ENCODE data around the gene LAMA2. TPM values are rescaled to one million over a fixed set of nuclear protein-coding genes. Genes with fewer than 3 reads are reported as not detected.

LAMA2 gene
- total RNA-seq, 1 donor from 2014 or later = 0.23 TPM

- DNase-seq (ENCODE audit: low spot score) = no peak
- Mint-ChIP-seq H3K9me3 (no peaks in the 10 kb centered on the region), H3K27ac (no peak overlapping the region), H3K4me1 (ENCODE audit: low read depth) (no peaks in the 10 kb centered on the region), H3K27me3 (ENCODE audit: low read depth) (no peaks in the 10 kb centered on the region), H3K4me3 (ENCODE audit: low read depth) (no peak overlapping the region), H3K36me3 (ENCODE audit: low read depth) (no peaks in the 10 kb centered on the region)
- intact Hi-C loops (cut with micrococcal nuclease) = no loop called here
These were observed 108.0 kb downstream of the LAMA2 start for GRCh38 chr6:128990915-128991314.

GRCh38 chr6:128993166-128993565 is 110.2 kb downstream of the LAMA2 start:
- no peak for DNase-seq (ENCODE audit: low spot score)
- no peaks in the 10 kb centered on the region for H3K27me3 Mint-ChIP-seq (ENCODE audit: low read depth)
- intact Hi-C loops (cut with micrococcal nuclease) = no loop called here
- no peaks in the 10 kb centered on the region for H3K9me3 Mint-ChIP-seq
- H3K27ac Mint-ChIP-seq = no peak overlapping the region
- no peak overlapping the region for H3K4me3 Mint-ChIP-seq (ENCODE audit: low read depth)
- no peaks in the 10 kb centered on the region for H3K4me1 Mint-ChIP-seq (ENCODE audit: low read depth)
- H3K36me3 Mint-ChIP-seq (ENCODE audit: low read depth) = no peaks in the 10 kb centered on the region

GRCh38 chr6:128997880-128998279 is 114.9 kb downstream of the LAMA2 start:
- Mint-ChIP-seq H3K4me1 (ENCODE audit: low read depth) (no peaks in the 10 kb centered on the region), H3K27me3 (ENCODE audit: low read depth) (no peaks in the 10 kb centered on the region), H3K4me3 (ENCODE audit: low read depth) (no peak overlapping the region), H3K36me3 (ENCODE audit: low read depth) (no peaks in the 10 kb centered on the region), H3K27ac (no peak overlapping the region), H3K9me3 (no peaks in the 10 kb centered on the region)
- DNase-seq (ENCODE audit: low spot score) = no peak
- intact Hi-C loops (cut with micrococcal nuclease) = no loop called here

- no peak overlapping the region for H3K4me3 Mint-ChIP-seq (ENCODE audit: low read depth)
- H3K4me1 Mint-ChIP-seq (ENCODE audit: low read depth) = no peaks in the 10 kb centered on the region
- no peaks in the 10 kb centered on the region for H3K27me3 Mint-ChIP-seq (ENCODE audit: low read depth)
These were observed 124.0 kb downstream of the LAMA2 start for GRCh38 chr6:129006724-129007514.

GRCh38 chr6:129007701-129008373 is 124.9 kb downstream of the LAMA2 start:
- Mint-ChIP-seq H3K9me3 (no peaks in the 10 kb centered on the region), H3K27ac (no peak overlapping the region), H3K4me3 (ENCODE audit: low read depth) (no peak overlapping the region), H3K36me3 (ENCODE audit: low read depth) (no peaks in the 10 kb centered on the region), H3K4me1 (ENCODE audit: low read depth) (no peaks in the 10 kb centered on the region), H3K27me3 (ENCODE audit: low read depth) (no peaks in the 10 kb centered on the region)
- DNase-seq (ENCODE audit: low spot score) = no peak
- intact Hi-C loops (cut with micrococcal nuclease) = no loop called here

More at GRCh38 chr6:129006724-129007514, 124.0 kb downstream of the LAMA2 start:
- DNase-seq (ENCODE audit: low spot score) = no peak
- intact Hi-C loops (cut with micrococcal nuclease) = no loop called here
- no peaks in the 10 kb centered on the region for H3K36me3 Mint-ChIP-seq (ENCODE audit: low read depth)
- H3K27ac Mint-ChIP-seq = no peak overlapping the region
- H3K9me3 Mint-ChIP-seq = no peaks in the 10 kb centered on the region

- no peak overlapping the region for H3K27ac Mint-ChIP-seq
- no peaks in the 10 kb centered on the region for H3K27me3 Mint-ChIP-seq (ENCODE audit: low read depth)
- intact Hi-C loops (cut with micrococcal nuclease) = no loop called here
- H3K4me3 Mint-ChIP-seq (ENCODE audit: low read depth) = no peak overlapping the region
- no peak for DNase-seq (ENCODE audit: low spot score)
- H3K36me3 Mint-ChIP-seq (ENCODE audit: low read depth) = no peaks in the 10 kb centered on the region
- H3K4me1 Mint-ChIP-seq (ENCODE audit: low read depth) = no peaks in the 10 kb centered on the region
- no peaks in the 10 kb centered on the region for H3K9me3 Mint-ChIP-seq
These were observed 125.7 kb downstream of the LAMA2 start for GRCh38 chr6:129008591-129008990.

- Mint-ChIP-seq H3K36me3 (ENCODE audit: low read depth) (no peaks in the 10 kb centered on the region), H3K9me3 (no peaks in the 10 kb centered on the region), H3K4me1 (ENCODE audit: low read depth) (no peaks in the 10 kb centered on the region), H3K4me3 (ENCODE audit: low read depth) (no peak overlapping the region), H3K27ac (no peak overlapping the region), H3K27me3 (ENCODE audit: low read depth) (no peaks in the 10 kb centered on the region)
- intact Hi-C loops (cut with micrococcal nuclease) = no loop called here
- DNase-seq (ENCODE audit: low spot score) = no peak
These were observed 126.9 kb downstream of the LAMA2 start for GRCh38 chr6:129009851-129010250.

- DNase-seq (ENCODE audit: low spot score) = no peak
- Mint-ChIP-seq H3K9me3 (no peaks in the 10 kb centered on the region), H3K27ac (no peak overlapping the region), H3K4me3 (ENCODE audit: low read depth) (no peak overlapping the region), H3K4me1 (ENCODE audit: low read depth) (no peaks in the 10 kb centered on the region), H3K36me3 (ENCODE audit: low read depth) (no peaks in the 10 kb centered on the region), H3K27me3 (ENCODE audit: low read depth) (no peaks in the 10 kb centered on the region)
- intact Hi-C loops (cut with micrococcal nuclease) = no loop called here
These were observed 131.4 kb downstream of the LAMA2 start for GRCh38 chr6:129014302-129014701.

- no peak overlapping the region for H3K27ac Mint-ChIP-seq
- H3K27me3 Mint-ChIP-seq (ENCODE audit: low read depth) = no peaks in the 10 kb centered on the region
- no peaks in the 10 kb centered on the region for H3K4me1 Mint-ChIP-seq (ENCODE audit: low read depth)
- no peak for DNase-seq (ENCODE audit: low spot score)
- H3K9me3 Mint-ChIP-seq = no peaks in the 10 kb centered on the region
- H3K4me3 Mint-ChIP-seq (ENCODE audit: low read depth) = no peak overlapping the region
- H3K36me3 Mint-ChIP-seq (ENCODE audit: low read depth) = no peaks in the 10 kb centered on the region
- intact Hi-C loops (cut with micrococcal nuclease) = no loop called here
These were observed 132.8 kb downstream of the LAMA2 start for GRCh38 chr6:129015721-129016120.

GRCh38 chr6:129016844-129017243 is 133.9 kb downstream of the LAMA2 start:
- no peak for DNase-seq (ENCODE audit: low spot score)
- Mint-ChIP-seq H3K36me3 (ENCODE audit: low read depth) (no peaks in the 10 kb centered on the region), H3K27me3 (ENCODE audit: low read depth) (no peaks in the 10 kb centered on the region), H3K27ac (no peak overlapping the region), H3K4me3 (ENCODE audit: low read depth) (no peak overlapping the region), H3K9me3 (no peaks in the 10 kb centered on the region), H3K4me1 (ENCODE audit: low read depth) (no peaks in the 10 kb centered on the region)
- intact Hi-C loops (cut with micrococcal nuclease) = no loop called here

- H3K9me3 Mint-ChIP-seq = no peaks in the 10 kb centered on the region
- no peak overlapping the region for H3K27ac Mint-ChIP-seq
- no peak overlapping the region for H3K4me3 Mint-ChIP-seq (ENCODE audit: low read depth)
- intact Hi-C loops (cut with micrococcal nuclease) = no loop called here
- no peaks in the 10 kb centered on the region for H3K36me3 Mint-ChIP-seq (ENCODE audit: low read depth)
- DNase-seq (ENCODE audit: low spot score) = no peak
- H3K4me1 Mint-ChIP-seq (ENCODE audit: low read depth) = no peaks in the 10 kb centered on the region
- no peaks in the 10 kb centered on the region for H3K27me3 Mint-ChIP-seq (ENCODE audit: low read depth)
These were observed 139.1 kb downstream of the LAMA2 start for GRCh38 chr6:129022011-129022553.

- Mint-ChIP-seq H3K9me3 (no peaks in the 10 kb centered on the region), H3K4me1 (ENCODE audit: low read depth) (no peaks in the 10 kb centered on the region), H3K4me3 (ENCODE audit: low read depth) (no peak overlapping the region), H3K27me3 (ENCODE audit: low read depth) (no peaks in the 10 kb centered on the region), H3K27ac (no peak overlapping the region), H3K36me3 (ENCODE audit: low read depth) (no peaks in the 10 kb centered on the region)
- DNase-seq (ENCODE audit: low spot score) = no peak
- intact Hi-C loops (cut with micrococcal nuclease) = no loop called here
These were observed 143.7 kb downstream of the LAMA2 start for GRCh38 chr6:129026601-129027000.

GRCh38 chr6:129029778-129030177 is 146.8 kb downstream of the LAMA2 start:
- no peak for DNase-seq (ENCODE audit: low spot score)
- H3K36me3 Mint-ChIP-seq (ENCODE audit: low read depth) = no peaks in the 10 kb centered on the region
- no peaks in the 10 kb centered on the region for H3K9me3 Mint-ChIP-seq
- no peak overlapping the region for H3K27ac Mint-ChIP-seq
- H3K4me1 Mint-ChIP-seq (ENCODE audit: low read depth) = no peaks in the 10 kb centered on the region
- no peaks in the 10 kb centered on the region for H3K27me3 Mint-ChIP-seq (ENCODE audit: low read depth)
- intact Hi-C loops (cut with micrococcal nuclease) = no loop called here
- H3K4me3 Mint-ChIP-seq (ENCODE audit: low read depth) = no peak overlapping the region
